GM21528 (cell line): Measurements from ENCODE around the gene OLFM4.
"Not testable (repeated sequence)": the region's sequence is repeated elsewhere in the genome, so short reads cannot be mapped to it uniquely, and the experiment has no call there.

Experiments
- ATAC-seq: cut with Tn5 transposase; IDR thresholded peaks from one replicate; pipeline ENCODE4 v1.9.1; 2021; ENCODE audit warnings: mild to moderate bottlenecking, moderate library complexity; ENCODE audit not compliant: unreplicated experiment, low FRiP score

The OLFM4 gene

DNA sequence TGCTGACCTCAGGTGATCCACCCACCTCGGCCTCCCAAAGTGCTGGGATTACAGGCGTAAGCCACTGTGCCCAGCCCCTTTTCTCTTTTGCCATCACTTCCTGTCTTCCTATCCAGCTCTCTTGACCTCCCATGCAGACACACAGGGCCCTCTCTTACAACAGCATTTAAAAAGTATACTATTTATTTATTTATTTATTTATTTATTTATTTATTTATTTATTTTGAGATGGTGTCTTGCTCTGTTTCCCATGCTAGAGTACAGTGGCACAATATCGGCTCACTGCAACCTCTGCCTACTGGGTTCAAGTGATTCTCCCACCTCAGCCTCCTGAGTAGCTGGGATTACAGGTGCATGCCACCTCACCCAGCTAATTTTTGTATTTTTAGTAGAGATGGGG is 14.6 kb upstream of the OLFM4 start:
- ATAC-seq = not testable (repeated sequence)

DNA sequence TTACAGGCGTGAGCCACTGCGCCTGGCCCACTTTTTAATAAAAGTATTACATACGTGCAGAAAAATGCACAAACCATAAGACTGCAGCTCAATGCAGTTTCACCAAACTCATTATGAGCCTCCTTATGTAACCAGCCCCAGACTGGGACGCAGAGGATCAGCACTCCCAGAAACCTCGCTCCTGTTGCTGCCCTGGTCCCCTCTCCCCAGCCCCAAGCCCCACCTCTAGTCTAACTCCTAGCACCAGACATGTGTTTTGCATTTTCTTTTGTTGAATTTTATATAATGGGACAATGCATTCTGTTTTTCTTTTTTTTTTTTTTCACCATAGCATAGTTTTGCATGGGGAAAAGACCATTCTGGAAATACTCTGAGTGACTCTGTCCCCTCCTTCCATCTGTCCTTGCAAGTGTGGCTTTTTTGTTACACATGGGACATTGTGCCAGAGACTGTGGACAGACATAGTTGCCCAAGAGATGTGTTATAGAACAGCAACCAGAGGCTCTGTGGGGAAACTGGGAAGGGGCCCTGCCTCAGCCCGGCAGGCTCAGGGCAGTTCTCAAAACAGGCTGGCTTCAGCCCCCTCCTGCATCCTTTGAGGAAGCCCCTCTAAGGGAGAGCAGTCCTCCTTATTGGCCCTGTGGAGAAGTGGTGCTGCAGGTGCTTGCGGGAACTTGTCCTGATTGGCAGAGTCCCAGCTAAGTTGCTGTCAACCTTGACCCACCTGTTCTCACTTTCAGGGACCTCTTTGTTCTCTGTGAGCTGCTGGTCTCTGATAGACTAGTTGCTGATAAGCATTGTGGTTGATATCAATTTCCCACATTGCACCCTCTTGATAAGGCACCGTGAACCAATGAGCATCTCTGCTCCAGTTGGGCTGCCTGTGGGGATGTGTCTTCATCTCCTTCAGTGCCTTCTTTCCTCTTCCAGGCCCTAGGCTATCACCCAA is 13.8 kb upstream of the OLFM4 start:
- ATAC-seq = no peak

DNA sequence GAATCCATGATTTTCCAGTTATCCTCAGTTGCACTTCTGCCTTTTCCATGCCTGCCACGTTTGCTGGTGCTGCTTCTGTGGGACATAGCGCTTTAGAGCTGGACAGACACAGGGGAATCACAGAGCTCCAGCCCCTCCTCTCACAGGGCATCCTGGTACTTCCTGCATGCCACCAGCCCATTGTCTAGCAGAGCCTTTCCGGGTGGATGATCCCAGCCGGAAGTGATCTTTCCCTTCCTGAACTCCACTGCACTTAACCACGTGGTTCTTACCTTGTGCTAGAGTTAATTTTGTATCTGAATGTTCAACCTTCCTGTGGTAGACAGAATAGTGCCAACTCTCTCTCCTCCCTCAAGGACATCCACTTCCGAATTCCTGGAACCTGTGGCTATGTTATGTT is 12.6 kb upstream of the OLFM4 start:
- ATAC-seq = no peak

GRCh38 chr13:53017433-53017970 is 11.1 kb upstream of the OLFM4 start:
- ATAC-seq = no peak

- no peak for ATAC-seq
Measured at GRCh38 chr13:53018690-53019647, 9.6 kb upstream of the OLFM4 start.

DNA sequence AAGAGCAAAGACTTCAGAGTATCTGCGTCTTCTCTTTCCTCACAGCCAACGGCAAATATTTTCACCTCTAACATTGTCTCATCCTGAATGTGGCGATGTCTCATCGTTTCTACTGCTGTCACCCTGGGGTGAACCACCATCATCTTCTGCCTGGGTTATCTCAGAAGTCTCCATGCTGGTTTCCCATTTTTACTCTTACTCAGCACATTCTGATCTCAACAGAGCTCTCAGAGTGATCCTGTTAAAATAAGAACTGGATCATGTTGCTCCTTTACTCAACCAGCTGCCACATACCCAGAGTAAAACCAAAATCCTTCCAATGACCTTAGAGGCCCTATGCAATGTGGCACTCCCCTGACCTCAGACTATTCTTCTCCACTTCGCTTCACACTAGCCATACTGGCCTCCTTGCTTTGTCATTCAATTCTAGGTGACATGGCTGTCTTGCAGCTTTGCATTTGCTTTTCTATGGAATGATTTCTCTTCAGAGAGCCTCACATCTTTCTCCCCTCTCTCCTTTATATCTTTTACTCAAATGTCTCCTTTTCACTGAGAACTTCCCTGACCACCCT is 7.8 kb upstream of the OLFM4 start:
- ATAC-seq = no peak

DNA sequence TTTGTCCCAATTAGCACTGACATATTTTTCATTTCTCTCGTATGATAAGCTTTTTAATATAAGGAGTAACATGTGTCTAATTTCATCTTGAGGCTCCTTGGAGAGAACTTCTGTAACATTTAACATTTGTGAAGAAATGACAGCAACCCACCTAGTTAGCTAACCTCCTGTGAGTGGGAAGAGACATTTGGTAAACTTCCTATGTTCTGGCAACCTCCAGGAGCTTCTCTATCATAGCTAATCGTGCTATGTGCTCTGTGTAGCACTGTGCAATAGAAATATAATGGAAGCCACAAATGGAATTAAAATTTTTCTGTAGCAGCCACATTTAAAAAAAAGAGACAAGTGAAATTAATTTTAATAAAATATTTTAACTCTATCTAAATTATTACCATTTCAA is 5.4 kb upstream of the OLFM4 start:
- no peak for ATAC-seq

DNA sequence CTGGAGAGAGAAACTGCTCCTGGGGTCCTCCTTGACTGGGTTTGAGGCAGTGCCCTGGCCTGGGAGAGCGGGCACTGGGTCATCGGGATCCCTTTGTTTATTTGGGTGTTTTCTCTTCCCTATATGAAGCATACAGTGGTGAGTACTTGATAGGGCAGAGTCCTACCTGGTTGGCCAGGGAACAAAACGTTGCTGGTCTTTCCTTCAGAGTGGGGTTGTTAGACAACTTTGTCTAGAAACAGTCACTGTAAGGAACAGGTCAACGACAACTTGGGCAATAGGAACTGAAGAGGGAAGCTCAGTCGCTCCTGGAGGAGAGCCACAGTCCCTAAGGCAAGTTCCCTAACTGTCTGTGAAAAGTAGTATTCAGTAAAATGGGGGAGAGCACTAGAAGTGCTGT is 550 bp upstream of the OLFM4 start:
- ATAC-seq = no peak

GRCh38 chr13:53032849-53033248 is 4.2 kb downstream of the OLFM4 start:
- no peak for ATAC-seq

DNA sequence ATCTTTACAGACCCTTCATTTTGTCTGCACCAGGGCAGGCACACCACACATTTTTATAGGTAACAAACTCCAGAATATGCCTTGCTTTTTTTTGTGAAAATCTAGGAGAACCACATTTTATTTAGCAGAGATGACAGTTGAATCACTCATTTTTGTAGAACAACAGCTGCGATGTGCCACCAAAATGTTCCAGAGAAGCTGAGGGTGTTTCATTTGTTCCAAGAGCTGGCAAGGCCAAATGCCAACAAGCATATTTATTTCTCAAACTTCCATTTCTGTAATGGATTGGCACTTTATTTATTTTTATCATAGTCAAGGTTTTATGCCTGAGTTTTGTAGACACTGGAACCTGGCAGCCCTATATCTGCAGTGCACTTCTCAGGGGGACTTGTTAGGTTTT is 10.4 kb downstream of the OLFM4 start:
- no peak for ATAC-seq

GRCh38 chr13:53041968-53042516 is 13.4 kb downstream of the OLFM4 start:
- no peak for ATAC-seq

- ATAC-seq = no peak
Measured at GRCh38 chr13:53042877-53043276, 14.3 kb downstream of the OLFM4 start.

DNA sequence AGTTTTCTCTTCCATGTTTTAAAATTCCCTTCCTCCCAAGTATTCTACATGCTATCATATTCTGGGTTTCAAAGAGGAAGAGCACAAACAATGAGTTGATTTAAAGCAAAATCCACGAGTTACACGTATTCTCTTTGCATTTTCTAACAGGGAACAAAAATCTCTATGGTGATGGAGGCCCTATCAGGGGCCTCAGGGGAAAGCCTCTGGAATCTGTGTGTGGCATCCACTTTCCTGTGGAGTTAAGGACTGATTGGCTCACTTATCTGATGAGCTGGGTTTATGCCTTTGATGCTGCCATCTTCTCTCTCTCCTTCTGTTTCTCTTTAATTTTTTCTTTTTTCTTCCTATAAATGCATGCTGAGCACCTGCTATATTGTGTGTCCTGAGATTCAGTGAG is 14.8 kb downstream of the OLFM4 start:
- ATAC-seq = no peak

- no peak for ATAC-seq
Measured at GRCh38 chr13:53045189-53045588, 16.6 kb downstream of the OLFM4 start.

- no peak for ATAC-seq
Measured at GRCh38 chr13:53048880-53049279, 20.3 kb downstream of the OLFM4 start.

DNA sequence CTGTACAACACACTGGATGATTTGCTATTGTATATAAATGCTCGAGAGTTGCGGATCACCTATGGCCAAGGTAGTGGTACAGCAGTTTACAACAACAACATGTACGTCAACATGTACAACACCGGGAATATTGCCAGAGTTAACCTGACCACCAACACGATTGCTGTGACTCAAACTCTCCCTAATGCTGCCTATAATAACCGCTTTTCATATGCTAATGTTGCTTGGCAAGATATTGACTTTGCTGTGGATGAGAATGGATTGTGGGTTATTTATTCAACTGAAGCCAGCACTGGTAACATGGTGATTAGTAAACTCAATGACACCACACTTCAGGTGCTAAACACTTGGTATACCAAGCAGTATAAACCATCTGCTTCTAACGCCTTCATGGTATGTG is 21.5 kb downstream of the OLFM4 start:
- ATAC-seq = no peak

- ATAC-seq = no peak
Measured at GRCh38 chr13:53052675-53053074, 24.1 kb downstream of the OLFM4 start.

DNA sequence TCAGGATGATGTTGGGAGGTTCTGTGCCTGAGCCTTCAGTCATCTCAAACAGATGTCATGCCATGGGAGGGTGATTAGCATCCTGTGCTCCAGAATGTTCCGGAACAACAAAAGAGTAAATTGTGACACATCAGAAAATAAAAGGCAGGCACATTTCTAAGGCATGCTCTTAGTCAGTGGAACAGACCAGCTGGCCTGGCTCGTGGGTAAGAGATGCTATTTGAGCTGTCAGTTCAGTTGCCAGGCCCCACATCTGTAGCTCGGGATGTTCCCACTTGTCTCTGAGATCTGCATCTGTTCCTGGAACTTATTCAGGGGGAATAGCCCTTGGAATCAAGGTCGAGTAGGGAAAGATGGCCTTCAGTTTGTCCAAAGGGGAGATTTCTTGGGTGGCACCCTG is 26.0 kb downstream of the OLFM4 start:
- ATAC-seq = no peak

DNA sequence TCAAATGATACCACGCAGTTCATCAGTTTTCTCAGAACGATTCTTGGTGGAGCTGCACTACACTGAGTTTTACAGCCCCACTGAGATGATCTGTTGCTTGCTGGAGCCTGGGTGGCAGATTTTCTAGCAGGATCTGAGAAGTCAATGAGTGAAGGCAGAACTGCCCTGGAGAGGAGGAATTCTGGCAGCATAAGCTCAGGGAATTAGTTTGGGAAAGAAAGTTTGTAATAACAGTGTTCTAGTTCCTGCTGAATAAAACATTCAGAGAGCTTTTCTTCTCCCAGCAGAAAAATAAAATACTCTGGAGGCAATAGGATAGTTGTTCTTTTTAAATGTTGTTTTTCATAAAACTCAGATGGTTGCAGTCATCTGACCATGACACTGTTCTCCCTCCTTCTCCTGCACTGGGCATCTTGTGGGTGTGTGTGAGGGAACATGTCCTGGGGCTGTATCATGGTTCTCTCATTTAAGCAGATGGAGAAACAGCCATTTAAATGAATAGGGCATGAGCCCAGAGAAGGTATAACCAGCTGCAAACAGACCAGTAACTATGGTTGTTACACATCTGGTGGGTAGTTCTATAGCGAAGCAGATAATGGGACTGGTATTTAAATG is 29.6 kb downstream of the OLFM4 start:
- no peak for ATAC-seq
